NCI-H69 (cell line): ENCODE data around the gene ARSA.
"Not testable (repeated sequence)": the region's sequence is repeated elsewhere in the genome, so short reads cannot be mapped to it uniquely, and the experiment has no call there.

Experiments used
- DNase-seq: peaks from one replicate; lab custom pipeline; 2025; lab: John Stamatoyannopoulos, UW

The ARSA gene

GRCh38 chr22:50621948-50622722 is 5.8 kb downstream of the ARSA start:
- peak; percentile 47 for DNase-seq

DNA sequence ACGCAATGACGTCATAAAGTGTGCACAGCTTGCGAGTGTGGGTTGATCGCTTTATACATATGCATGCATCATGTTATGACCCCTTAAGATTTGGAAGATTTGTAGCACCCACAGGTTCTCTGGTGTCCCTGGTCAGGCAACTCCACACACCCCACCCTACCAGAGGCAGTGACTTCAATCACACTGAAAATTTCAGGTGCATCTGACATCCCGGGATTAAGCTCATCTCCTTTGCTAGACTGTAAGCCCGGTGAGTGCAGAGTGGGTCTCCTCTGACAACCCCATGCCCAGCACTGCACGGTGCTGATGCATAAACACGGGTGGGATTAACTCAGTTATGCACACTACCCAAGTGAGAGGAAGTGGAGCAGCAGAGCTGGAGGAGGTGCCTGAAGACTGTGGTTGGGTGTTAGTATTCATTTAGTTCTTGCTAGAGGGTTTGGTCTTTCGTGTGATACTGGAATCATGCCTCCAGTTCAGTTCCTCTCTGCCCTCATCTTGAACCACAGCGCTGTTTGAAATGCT is 6.5 kb downstream of the ARSA start:
- peak; percentile 51 for DNase-seq

DNA sequence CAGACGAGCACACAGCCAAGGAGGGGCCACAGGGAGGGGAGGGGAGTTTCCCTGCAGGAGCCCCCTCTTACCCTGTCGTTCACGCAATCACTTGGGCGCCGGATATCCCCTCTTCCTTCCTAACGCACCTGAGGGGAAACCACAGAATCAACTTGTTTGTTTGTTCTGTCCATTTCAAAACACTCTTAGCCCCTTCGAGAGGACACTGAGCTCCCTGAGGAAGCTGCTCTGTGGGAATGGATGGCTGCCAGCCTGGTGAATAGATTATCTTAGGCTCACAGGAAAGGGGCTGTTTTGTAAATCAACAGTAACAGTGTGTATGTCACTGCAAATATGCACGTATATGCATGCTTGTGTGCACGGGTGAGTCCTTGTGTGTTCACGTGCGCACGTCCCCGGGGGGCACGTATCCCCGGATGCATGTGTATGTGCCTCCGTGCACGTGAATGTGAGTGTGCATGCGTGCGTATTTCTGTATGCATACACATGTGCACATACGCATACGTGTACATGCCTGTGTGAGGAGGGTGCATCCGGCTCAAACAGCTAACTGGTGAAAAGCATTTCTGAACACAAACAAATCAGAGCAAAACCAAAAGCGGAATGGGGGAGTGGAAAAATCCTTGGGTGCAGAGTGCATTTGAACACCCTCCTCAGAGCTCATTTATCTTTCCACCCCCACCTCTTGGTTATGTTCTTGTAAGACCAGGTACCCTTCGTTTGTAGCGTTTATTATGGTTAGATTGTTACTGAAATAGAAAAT is 7.2 kb downstream of the ARSA start:
- peak; percentile 76 for DNase-seq

DNA sequence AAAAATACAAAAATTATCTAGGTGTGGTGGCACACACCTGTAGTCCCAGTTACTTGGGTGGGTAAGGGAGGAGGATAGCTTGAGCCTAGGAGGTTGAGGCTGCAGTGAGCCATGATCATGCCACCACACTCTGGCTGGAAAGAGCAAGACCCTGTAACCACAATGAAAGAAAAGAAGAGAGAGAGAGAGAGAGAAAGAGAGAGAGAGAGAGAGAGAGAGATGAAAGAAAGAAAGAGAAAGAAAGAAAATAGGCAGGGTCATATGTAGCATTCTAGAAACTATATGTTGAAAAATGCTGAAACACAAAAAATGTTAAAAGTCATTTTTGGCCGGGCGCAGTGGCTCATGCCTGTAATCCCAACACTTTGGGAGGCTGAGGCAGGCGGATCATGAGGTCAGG is 13.7 kb downstream of the ARSA start:
- not testable (repeated sequence) for DNase-seq

- DNase-seq: peak; percentile 81
Measured at GRCh38 chr22:50613291-50613981, 14.5 kb downstream of the ARSA start.

DNA sequence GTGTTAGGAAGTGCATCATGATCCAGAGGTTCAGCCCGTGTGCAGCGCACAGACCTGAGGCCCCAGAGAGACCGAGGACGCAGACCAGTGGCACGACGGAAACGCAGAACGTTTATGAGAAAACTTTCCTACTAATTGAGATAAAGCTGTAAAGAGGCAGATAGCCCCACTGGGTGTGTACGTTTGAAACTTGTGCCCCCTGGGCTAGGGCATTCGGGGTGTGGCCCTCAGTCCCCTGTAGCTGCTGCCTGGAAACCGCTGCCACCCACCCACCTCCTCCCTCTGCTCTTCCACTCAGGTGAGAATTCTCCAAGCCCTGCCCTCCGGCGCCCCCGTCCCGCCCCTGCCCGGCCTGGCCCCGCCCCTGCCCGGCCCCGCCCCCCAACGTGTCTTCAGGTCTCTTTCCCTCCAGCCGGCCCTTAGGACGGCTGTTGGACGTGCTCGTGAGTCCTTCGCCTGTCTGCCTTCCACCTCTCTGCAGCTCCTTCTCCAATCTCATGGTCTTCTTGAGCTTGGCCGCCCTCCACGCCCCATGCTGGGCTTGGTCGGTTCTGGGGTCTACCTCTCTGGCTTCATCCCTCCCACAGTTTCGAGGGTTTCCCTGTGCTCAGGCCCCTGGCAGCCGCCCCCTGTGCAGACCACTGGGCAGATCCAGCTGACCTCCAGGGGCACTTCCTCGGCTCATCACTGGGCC is 15.3 kb downstream of the ARSA start:
- DNase-seq: peak; percentile 65

DNA sequence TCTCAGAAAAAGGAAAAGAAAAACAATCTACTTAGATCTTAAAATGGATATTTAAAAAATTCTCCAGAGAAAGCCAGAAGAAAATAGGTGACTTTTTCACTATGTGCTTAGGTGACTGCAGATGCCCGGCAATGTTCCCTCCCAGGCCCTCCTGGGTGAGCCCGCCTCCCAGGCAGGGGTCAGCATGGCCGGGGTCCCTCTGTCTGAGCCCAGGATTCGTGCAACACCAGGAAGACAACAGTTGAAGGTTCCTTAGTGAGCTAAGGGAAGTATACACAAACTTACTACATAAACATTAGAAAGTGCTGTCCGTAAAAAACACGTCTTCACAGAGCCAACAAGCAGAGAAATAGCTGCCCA is 15.8 kb downstream of the ARSA start:
- no peak for DNase-seq

DNA sequence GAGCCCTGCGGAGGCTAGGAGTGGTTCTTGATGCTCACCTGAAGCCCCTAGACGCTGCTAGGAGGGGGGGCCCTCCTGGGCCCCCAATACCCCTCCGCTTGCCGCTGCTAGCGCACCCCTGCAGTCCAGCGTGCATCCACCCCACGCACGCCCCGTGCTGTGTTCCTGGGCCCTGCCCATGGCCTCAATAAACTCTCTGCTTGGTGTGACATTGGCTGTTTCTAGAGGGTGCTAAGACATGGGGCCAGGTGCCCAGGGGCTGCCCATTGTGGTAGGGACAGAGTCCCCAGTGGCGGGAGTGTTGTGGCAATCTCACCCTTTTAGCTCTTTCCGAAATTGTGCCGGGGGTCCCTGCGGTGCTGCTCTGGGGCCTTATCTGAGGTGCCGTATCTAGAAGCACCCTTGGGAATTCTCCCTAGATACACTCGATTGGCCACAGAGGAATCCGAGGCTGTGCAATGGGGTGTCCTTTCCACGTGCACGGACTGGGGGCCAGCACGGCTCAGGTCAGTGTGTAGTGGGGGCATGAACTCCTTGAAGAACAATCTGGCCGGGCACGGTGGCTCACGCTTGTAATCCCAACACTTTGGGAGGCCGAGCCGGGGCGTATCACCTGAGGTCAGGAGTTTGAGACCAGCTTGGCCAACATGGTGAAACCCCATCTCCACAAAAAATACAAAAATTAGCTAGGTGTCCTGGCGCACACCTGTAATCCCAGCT is 16.5 kb downstream of the ARSA start:
- DNase-seq: no peak

DNA sequence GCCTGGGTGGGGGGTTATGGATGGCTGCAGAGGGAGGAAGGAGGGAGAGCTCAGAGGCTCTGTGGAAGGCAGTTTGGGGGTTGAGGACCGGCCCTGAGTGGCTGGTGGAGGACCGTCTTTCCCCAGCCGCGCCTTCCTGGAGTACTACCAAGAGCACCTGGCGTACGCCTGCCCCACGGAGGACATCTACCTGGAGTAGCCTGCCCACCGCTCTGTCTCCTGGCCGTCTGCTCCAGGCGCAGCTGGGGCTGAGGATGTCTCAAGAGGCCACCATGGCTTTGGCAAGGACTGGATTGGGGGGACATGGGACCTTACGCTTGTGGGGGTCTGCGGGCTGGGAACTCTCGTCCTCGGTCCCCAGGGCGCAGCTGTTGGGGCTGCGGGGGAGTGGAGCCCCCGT is 17.4 kb downstream of the ARSA start:
- no peak for DNase-seq

- no peak for DNase-seq
Measured at GRCh38 chr22:50610041-50610451, 17.9 kb downstream of the ARSA start.

DNA sequence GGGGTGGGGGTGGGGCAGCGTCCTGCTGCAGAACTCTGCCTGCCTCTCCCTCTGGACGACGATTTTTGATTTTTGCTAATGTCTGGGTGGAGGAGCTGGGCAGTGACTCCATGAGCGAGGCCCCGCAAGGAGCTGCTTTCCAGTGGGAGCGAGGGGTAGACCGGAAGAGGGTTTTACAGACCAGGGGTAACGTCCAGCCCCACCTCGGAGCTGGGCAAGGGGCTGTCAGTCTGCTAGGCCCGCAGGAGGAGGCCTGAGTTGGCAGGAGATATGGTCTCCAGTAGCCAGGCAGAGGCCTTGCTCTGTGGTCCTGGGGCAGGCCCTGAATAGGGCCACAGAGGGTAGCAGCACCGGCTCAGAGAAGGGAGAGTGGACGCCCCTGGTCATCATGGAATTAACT is 18.4 kb downstream of the ARSA start:
- DNase-seq: no peak

- DNase-seq: no peak
Measured at GRCh38 chr22:50608996-50609395, 19.0 kb downstream of the ARSA start.

GRCh38 chr22:50608058-50608840 is 19.7 kb downstream of the ARSA start:
- not testable (repeated sequence) for DNase-seq

GRCh38 chr22:50607659-50608020 is 20.3 kb downstream of the ARSA start:
- no peak for DNase-seq

DNA sequence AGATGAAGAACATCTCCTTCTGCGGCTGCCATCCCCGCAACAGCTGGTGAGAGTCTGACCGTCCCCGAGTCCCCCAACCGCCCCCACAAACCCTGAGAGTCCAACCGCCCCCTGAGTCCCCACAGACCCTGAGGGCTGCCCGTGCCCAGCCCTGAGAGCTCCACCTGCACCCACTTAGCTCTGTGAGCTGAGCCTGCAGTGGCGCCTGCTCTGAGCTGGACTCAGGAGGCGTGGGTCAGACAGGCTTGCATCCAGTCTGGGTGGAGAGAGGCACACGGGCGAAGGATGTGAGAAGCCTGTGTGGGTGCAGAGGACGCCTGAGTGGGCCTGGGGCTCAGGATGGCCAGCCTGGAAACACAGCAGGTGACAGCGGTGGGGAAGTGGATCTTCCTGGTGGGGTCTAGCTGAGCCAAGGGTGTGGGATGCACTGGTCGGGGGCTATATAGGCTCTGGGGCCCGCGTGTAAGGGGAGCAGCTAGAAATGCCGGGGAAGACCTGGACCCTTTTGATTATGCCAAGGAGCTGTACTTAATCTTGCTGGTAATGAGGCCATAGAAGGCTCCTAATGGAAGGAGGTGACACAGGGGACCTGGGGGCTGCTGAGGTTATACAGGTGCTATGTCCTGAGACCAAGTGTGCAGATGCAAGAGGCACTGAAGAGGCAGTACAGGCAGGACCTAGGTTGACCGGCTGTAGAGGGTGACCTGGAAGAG is 20.9 kb downstream of the ARSA start:
- DNase-seq: no peak

DNA sequence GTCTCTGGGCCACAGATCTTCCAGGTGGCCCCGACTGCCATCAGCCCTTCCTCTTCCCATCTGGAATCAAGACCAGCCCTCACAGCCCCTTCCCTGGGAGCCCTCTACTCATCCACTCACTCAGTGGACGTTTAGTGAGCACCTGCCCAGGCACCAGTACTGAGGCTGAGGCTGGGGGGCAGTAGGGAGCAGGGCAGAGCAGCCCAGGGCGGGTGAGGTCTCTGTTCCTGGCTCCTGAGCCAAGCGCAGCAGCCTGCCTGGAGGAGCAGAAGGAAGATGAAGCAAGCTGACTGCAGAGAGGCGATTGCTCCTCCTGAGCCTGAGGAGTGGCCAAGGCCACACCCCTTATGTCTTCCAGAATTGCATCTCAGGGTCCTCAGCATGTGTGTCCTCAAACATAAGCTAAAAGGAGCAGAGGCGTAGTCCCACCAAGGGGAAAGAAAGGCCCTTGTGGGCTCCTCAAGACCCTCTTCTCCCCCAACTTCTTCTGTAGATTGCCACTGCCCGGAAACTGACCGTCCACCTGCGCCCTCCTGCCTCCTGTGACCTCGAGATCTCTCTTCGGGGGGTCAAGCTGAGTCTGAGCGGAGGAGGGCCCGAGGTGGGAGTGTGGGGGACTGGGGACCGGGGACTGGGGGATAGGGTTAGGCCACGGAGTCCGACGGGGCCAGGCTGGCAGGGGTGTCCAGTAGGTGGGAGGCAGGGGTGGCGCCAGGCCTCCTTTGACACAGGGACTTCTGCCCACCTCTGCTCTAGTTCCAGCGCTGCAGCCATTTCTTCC is 21.6 kb downstream of the ARSA start:
- DNase-seq: no peak

GRCh38 chr22:50605613-50606074 is 22.3 kb downstream of the ARSA start:
- DNase-seq: no peak

GRCh38 chr22:50605002-50605612 is 22.8 kb downstream of the ARSA start:
- DNase-seq: no peak
